Activated CD4-positive, CD25-positive, alpha-beta regulatory T cell treated with anti-CD3 and anti-CD28 coated beads, Interleukin-2, amount 50 U/mL, for 72 hours (primary cell): ENCODE results near the gene STN1.

ENCODE experiments used
- DNase-seq: peaks from one replicate; pipeline ENCODE4 v3.0.0; 2021

Gene STN1

GRCh38 chr10:103928784-103929183 is 10.8 kb upstream of the STN1 start:
- no peak for DNase-seq

- DNase-seq, result no peak
Measured at GRCh38 chr10:103926722-103927319, 8.8 kb upstream of the STN1 start.

- no peak for DNase-seq
Measured at GRCh38 chr10:103925591-103925990, 7.6 kb upstream of the STN1 start.

GRCh38 chr10:103923502-103923901 is 5.5 kb upstream of the STN1 start:
- no peak for DNase-seq

- no peak for DNase-seq
Measured at GRCh38 chr10:103922659-103923058, 4.7 kb upstream of the STN1 start.

- DNase-seq, result no peak
Measured at GRCh38 chr10:103921750-103922195, 3.8 kb upstream of the STN1 start.

GRCh38 chr10:103921248-103921647 is 3.3 kb upstream of the STN1 start:
- DNase-seq, result no peak

- no peak for DNase-seq
Measured at GRCh38 chr10:103919648-103920025, 1.7 kb upstream of the STN1 start.

GRCh38 chr10:103917302-103918052 is 507 bp downstream of the STN1 start:
- DNase-seq, result peak; percentile 50

GRCh38 chr10:103916876-103917275 is 1.1 kb downstream of the STN1 start:
- no peak for DNase-seq

GRCh38 chr10:103916254-103916653 is 1.7 kb downstream of the STN1 start:
- DNase-seq, result no peak

GRCh38 chr10:103915796-103916195 is 2.2 kb downstream of the STN1 start:
- peak; percentile 43 for DNase-seq

GRCh38 chr10:103912759-103913158 is 5.2 kb downstream of the STN1 start:
- no peak for DNase-seq

GRCh38 chr10:103911021-103911459 is 6.9 kb downstream of the STN1 start:
- peak; percentile 54 for DNase-seq

- no peak for DNase-seq
Measured at GRCh38 chr10:103910442-103911012, 7.5 kb downstream of the STN1 start.

- DNase-seq, result no peak
Measured at GRCh38 chr10:103905441-103905840, 12.5 kb downstream of the STN1 start.

GRCh38 chr10:103901299-103901698 is 16.7 kb downstream of the STN1 start:
- no peak for DNase-seq

GRCh38 chr10:103899312-103899711 is 18.7 kb downstream of the STN1 start:
- DNase-seq, result no peak

- DNase-seq, result no peak
Measured at GRCh38 chr10:103897241-103897774, 20.7 kb downstream of the STN1 start.

- DNase-seq, result no peak
Measured at GRCh38 chr10:103896225-103896624, 21.8 kb downstream of the STN1 start.

- DNase-seq, result no peak
Measured at GRCh38 chr10:103895411-103896186, 22.4 kb downstream of the STN1 start.

- no peak for DNase-seq
Measured at GRCh38 chr10:103894441-103894864, 23.5 kb downstream of the STN1 start.

- DNase-seq, result no peak
Measured at GRCh38 chr10:103893817-103894216, 24.2 kb downstream of the STN1 start.
